Activated T-cell treated with anti-CD3 and anti-CD28 coated beads for 24 hours (primary cell): ENCODE results near the gene PRCC.

Experiments used
- DNase-seq: peaks from one replicate; pipeline ENCODE4 v3.0.0-alpha.2; 2020; ENCODE audit warnings: low read depth

Gene PRCC

DNA sequence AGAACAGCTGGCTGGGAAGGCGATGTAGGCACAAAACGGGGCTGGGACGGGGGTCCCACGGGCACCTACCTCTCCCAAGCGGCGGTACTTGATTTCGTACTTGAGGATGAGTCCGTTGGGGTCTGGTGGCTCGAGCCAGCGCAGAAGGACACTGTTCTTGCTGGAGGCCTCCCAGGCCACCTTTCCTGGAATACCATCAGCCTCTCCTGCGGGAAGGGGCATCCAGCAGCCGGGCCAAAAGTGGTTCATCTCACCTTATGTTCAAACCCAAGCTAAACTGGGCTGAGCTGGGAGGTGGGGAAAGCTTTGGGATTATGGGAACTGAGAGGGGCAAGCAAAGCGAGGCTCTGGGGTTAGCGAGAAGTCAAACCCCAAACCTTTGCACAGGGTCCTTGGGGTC is 77.3 kb downstream of the PRCC start:
- no peak for DNase-seq

DNA sequence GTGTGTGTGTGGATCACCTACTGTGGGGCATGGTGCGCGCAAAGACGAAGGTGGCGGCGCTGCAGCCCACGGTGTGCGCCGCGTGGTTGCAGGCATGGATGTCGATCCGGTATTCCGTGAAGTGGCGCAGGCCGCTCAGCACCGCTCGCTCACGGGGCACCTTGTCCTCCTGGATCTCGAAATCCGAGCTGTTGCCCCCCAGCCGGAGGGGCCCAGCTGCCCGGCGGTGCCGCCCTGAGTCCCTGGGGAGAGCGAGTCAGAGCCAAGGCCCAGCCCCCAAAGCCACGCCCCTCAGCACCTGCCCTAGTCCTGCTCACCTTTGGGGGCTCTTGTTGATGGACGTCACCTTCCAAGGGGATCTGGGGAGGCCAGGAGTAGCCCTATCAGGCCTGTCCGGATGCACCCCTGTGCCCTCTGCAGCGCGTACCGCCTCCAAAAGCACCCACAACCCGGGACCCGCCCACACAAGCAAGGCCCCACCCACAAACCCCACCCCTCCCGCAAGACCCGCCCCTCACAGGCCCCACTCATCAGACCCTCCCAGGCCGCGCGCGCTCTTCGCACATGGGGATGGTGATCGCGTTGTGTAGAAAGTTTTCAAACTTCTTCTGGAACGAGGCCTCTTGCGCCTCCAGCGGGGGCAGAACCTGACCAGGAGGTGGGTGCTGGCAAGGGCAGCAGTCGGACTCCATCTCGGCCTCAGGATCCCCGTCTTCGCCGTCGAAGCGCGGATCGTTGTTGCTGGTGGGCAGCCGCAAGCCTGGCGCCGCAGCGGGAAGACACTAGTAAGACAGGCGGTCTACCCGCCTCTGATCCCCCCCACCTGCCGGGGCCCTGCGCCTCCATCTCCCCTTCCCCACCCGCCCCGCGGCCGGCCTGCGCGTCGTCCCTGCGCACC is 78.0 kb downstream of the PRCC start:
- no peak for DNase-seq

DNA sequence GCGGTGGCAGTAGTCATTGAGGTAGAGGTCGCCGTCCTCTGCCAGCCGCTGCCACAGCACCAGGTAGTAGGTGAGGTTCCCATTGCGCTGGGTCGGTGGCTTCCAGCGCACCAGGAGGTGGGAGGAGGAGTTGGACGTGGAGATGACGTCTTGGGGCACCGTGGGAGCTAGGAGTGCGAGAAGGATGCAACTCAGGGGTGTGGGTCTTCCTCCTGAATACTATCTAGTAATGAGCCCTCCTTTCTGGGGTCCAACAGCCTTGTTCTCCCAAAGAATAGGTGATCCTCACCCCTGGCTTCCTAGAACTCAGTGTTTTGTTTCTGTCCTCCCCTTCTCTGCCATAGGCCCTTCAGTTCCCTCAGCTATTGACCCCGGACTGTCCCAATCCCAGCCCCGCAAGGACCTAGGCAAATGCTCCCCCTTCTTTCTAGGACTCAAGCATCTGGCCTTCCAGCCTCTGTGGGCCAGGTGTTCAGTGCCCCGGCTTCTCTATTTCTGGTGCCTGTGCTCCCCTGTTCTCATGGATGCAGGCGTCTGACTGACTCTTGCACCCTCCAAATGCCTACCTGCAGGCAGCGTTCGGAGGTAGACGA is 78.7 kb downstream of the PRCC start:
- DNase-seq: no peak

DNA sequence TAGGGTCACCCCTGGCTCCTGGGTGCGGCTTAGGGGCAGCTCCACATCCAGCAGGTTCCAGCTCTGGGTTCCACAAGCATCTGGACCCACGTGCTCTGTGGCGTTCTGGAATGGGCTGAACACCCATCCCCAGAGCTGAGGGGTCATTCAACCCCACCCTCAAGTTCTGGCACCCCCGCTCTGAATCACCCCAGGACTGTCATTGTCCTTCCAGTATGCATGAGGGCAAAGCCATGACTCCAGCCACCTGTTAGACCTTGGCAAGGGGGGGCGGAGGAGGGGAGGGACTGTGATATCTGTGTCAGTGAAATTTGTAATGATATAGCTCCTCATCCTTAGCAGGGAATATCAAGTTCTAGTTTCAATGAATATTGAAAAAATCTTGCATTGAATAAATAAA is 79.3 kb downstream of the PRCC start:
- DNase-seq: no peak

DNA sequence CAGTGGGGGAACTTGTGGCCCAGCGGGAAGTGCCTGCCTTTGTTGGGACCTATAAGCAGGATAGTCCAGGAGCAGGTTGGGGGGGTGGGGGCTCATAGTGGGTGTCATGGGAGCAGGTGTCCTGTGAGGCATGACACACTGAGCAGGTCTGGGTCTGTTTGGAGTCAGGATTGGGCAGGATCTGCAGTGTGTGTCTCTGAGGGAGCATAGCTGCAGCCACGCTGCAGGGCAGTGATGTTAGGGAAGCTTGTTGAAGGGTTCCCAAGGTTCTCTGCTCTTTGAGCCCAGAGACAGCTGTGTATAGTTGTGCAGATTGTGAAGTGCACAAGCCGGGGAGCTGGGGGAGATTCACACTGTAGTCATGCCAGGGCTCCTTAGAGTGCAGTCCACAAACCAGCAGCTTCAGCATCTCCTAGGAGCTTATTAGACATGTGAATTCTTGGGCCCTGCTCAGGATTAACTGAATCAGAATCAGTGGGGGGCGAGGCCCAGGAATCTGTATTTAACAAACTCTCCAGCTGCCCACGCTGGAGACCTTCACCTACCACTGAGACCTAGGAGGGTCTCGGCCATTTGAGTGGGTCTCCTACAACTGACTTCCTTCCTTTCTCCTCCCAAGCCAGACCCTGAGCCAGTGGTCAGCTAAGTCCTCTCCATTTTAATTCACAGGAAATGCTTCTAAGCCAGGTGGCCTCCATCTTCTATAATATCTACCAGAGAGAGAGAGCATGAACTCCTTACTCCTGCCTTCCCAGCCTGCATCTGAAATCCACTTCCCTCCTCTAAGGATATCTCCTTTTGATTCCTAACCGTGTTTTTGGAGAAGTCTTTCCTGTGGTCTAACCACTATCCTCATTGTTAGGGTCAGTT is 80.5 kb downstream of the PRCC start:
- no peak for DNase-seq

DNA sequence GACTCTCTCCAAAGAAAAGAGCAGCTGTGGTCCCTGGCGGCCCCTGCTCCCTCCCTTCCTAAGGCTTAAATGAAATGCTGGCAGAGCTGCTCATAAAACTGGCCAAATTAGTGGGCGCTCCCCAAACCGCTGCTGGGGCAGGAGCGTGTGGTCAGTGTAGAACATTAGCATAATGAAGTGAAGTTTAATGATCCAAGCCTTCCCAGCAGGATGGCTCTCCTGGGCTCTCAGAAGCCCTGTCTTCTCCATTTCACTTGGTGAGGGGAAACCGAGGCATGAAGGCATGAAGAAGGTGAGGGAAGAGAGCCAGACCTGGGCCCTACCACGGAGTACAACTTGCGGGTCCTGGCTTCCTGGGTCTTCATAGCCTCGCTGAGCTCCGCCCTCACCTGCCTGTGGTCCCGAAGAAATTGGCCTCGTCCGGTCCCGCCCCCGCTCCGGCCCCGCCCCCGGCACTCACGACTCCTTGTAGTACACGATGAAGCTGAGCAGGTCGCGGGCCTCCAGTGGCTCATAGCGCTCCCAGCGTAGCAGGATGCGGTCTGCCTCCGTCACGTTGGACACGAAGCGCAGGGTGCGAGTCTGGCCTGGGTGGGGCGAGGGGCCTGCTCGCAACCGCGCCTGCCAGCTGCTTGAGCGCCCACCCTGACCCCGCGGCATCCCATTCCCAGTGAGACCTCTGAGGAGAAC is 81.3 kb downstream of the PRCC start:
- peak; percentile 42 for DNase-seq

DNA sequence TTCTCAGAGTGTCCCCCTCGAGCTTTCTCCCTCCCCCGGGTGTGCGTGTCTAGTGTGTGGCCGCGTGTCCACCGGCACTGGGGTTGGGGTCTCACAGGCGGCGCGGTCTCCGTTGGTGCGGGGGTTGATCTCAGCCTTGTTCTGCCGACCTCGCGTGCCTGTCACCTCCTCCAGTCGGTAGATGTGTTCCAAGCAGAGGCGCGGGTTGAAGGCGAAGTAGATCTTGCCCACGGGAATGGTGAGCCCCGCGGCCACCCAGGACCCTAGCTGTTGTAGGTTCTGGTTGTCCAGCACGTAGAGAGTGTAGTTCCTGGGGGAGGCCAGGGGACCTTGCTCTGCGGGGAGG is 81.8 kb downstream of the PRCC start:
- DNase-seq: no peak
